Measurements from ENCODE around the gene BMPR1B. TPM values are rescaled to one million over a fixed set of nuclear protein-coding genes. Genes with fewer than 3 reads are reported as not detected.

Gene BMPR1B
- total RNA-seq, 1 experiment from 2014 or later: 0.62 TPM

GRCh38 chr4:95093460-95093859 is 335.7 kb downstream of the BMPR1B start:
- no peak for ATAC-seq
- CTCF ChIA-PET: interaction anchor here (0.7 kb wide), 1 partner anchor 334 kb away, joined by 3 read pairs; no protein-coding TSS in a partner anchor
- Histone ChIP-seq H3K9me3 (ENCODE audit: control insufficient read depth, insufficient read depth, low read depth, low read length) (no peaks in the 10 kb centered on the region), H3K4me3 (ENCODE audit: low read depth in 2 of 2, low read length in 2 of 2) (no peak overlapping the region), H3K27me3 (ENCODE audit: control insufficient read depth, insufficient read depth, low read length) (no peaks in the 10 kb centered on the region), H3K27ac (ENCODE audit: low read length) (no peak overlapping the region), H3K4me1 (ENCODE audit: control insufficient read depth, insufficient read depth, low read length) (no peaks in the 10 kb centered on the region), H3K36me3 (ENCODE audit: control insufficient read depth, insufficient read depth, low read length) (no peaks in the 10 kb centered on the region)
- in situ Hi-C loops (cut with HindIII; ENCODE audit: low pct_unique_long_range_greater_than_20kb, low sequenced_read_pairs): no loop called here
- POLR2A ChIA-PET: no interaction called here
- no peak for DNase-seq (ENCODE audit: low read depth, low spot score)
- no TSS peak for BruUV-seq (replicated peaks)
- TF ChIP-seq CTCF (IDR thresholded peaks at IDR 0.05): no peak
- TF ChIP-seq REST (IDR thresholded peaks at IDR 0.05; ENCODE audit: insufficient read depth in 1 of 2, low read depth in 2 of 2, low read length in 1 of 2): no peak
- TF ChIP-seq POLR2AphosphoS5 (IDR thresholded peaks at IDR 0.05; ENCODE audit: low read depth, low read length): no peak
- no peak for TF ChIP-seq TCF7L2 (IDR thresholded peaks at IDR 0.05; ENCODE audit: low read depth, low read length)
- TF ChIP-seq SIN3A (IDR thresholded peaks at IDR 0.05; ENCODE audit: borderline replicate concordance, insufficient read depth, low read depth, low read length): no peak
- intact Hi-C loops (cut with micrococcal nuclease; ENCODE audit: unreplicated experiment): no loop called here

GRCh38 chr4:95093936-95094929 is 336.5 kb downstream of the BMPR1B start:
- Histone ChIP-seq H3K9me3 (ENCODE audit: control insufficient read depth, insufficient read depth, low read depth, low read length) (no peaks in the 10 kb centered on the region), H3K27me3 (ENCODE audit: control insufficient read depth, insufficient read depth, low read length) (no peaks in the 10 kb centered on the region), H3K4me3 (ENCODE audit: low read depth in 2 of 2, low read length in 2 of 2) (no peak overlapping the region), H3K36me3 (ENCODE audit: control insufficient read depth, insufficient read depth, low read length) (no peaks in the 10 kb centered on the region), H3K27ac (ENCODE audit: low read length) (no peak overlapping the region), H3K4me1 (ENCODE audit: control insufficient read depth, insufficient read depth, low read length) (no peaks in the 10 kb centered on the region)
- intact Hi-C loops (cut with micrococcal nuclease; ENCODE audit: unreplicated experiment): no loop called here
- in situ Hi-C loops (cut with HindIII; ENCODE audit: low pct_unique_long_range_greater_than_20kb, low sequenced_read_pairs): no loop called here
- no peak for DNase-seq (ENCODE audit: low read depth, low spot score)
- POLR2A ChIA-PET: no interaction called here
- no peak for ATAC-seq
- TF ChIP-seq TCF7L2 (IDR thresholded peaks at IDR 0.05; ENCODE audit: low read depth, low read length): no peak
- no peak for TF ChIP-seq POLR2AphosphoS5 (IDR thresholded peaks at IDR 0.05; ENCODE audit: low read depth, low read length)
- TF ChIP-seq CTCF (IDR thresholded peaks at IDR 0.05): no peak
- no peak for TF ChIP-seq SIN3A (IDR thresholded peaks at IDR 0.05; ENCODE audit: borderline replicate concordance, insufficient read depth, low read depth, low read length)
- no peak for TF ChIP-seq REST (IDR thresholded peaks at IDR 0.05; ENCODE audit: insufficient read depth in 1 of 2, low read depth in 2 of 2, low read length in 1 of 2)
- CTCF ChIA-PET: no interaction called here
- BruUV-seq (replicated peaks): no TSS peak
